ENCODE data around the gene PRPF6. TPM values are rescaled to one million over a fixed set of nuclear protein-coding genes. Genes with fewer than 3 reads are reported as not detected.

The PRPF6 gene
- total and polyA plus RNA-seq, 2 of the 13 experiments (the other 11 are each of a cell fraction or from before 2014, with no cell fraction given) = 63.7 to 101 TPM

- TF ChIP-seq ATF7 (IDR thresholded peaks at IDR 0.05) (no peak), ATF7 (CRISPR knock-in tag; IDR thresholded peaks at IDR 0.05) (0 out of 2 replicates have a peak, but pooled peaks have one; percentile 37), THAP8 (CRISPR knock-in tag; IDR thresholded peaks at IDR 0.05; ENCODE audit: borderline replicate concordance) (no peak), SRSF1 (optimal IDR thresholded peaks at IDR 0.05; ENCODE audit: low read depth, low read length) (peak; percentile 46), KAT7 (CRISPR knock-in tag; IDR thresholded peaks at IDR 0.05; ENCODE audit: borderline replicate concordance) (no peak), ZNF235 (CRISPR knock-in tag; IDR thresholded peaks at IDR 0.05; ENCODE audit: borderline replicate concordance) (no peak), CTCF (CRISPR knock-in tag; IDR thresholded peaks at IDR 0.05) (peak; percentile 27; the same call in 1 of the 2 replicates), RBFOX2 (IDR thresholded peaks at IDR 0.05; ENCODE audit: low read depth, low read length) (peak; percentile 71), AGO2 (optimal IDR thresholded peaks at IDR 0.05; ENCODE audit: low read depth, low read length) (peak; percentile 97), CBFB (CRISPR knock-in tag; IDR thresholded peaks at IDR 0.05) (no peak), ZNF292 (CRISPR knock-in tag; IDR thresholded peaks at IDR 0.05; ENCODE audit: borderline replicate concordance, low read depth) (no peak), AKAP8 (CRISPR knock-in tag; IDR thresholded peaks at IDR 0.05) (0 out of 2 replicates have a peak, but pooled peaks have one; percentile 57), SALL2 (CRISPR knock-in tag; IDR thresholded peaks at IDR 0.05) (0 out of 2 replicates have a peak, but pooled peaks have one; percentile 11), TARDBP (CRISPR knock-in tag; IDR thresholded peaks at IDR 0.05) (no peak), DR1 (CRISPR knock-in tag; IDR thresholded peaks at IDR 0.05) (0 out of 2 replicates have a peak, but pooled peaks have one; percentile 16), TERF1 (CRISPR knock-in tag; IDR thresholded peaks at IDR 0.05) (peak; percentile 38; the same call in 1 of the 2 replicates), ZBTB38 (CRISPR knock-in tag; IDR thresholded peaks at IDR 0.05) (peak; percentile 77), NONO (IDR thresholded peaks at IDR 0.05) (no peak), NONO (CRISPR knock-in tag; conservative IDR thresholded peaks at IDR 0.05) (peak; percentile 29; the same call in 1 of the 2 replicates)
Measured at GRCh38 chr20:64038565-64039292, 57.8 kb downstream of the PRPF6 start (continued).

Measured in HepG2 (cell line).